IMR-90 (cell line): ENCODE data around the gene KDM6B. TPM values are rescaled to one million over a fixed set of nuclear protein-coding genes. Genes with fewer than 3 reads are reported as not detected.

Source experiments
- ATAC-seq: fragments of 200-7000 bp; cut with Tn5 transposase; 2 replicates; pipeline ENCODE4 v1.9.1; 2020; ENCODE audit warnings: low read depth, mild to moderate bottlenecking, moderate library complexity
- BruUV-seq: library from RNA; stranded (reverse); fragments of 400-500 nt; replicated peaks from 2 replicates; lab custom pipeline; 2021; lab: Mats Ljungman, UMichigan
- CTCF ChIA-PET: fragments of 300-600 bp; formaldehyde crosslinking; extraction: SDS; loops from one replicate; lab custom pipeline; 2021; ENCODE audit warnings: antibody characterized with exemption; lab: Yijun Ruan, JAX
- POLR2A ChIA-PET: fragments of 300-600 bp; sonication (Branson Sonifier 250); formaldehyde crosslinking; loops from one replicate; lab custom pipeline; 2022; ENCODE audit warnings: antibody characterized with exemption; ENCODE audit not compliant: unreplicated experiment; lab: Charles Lee
- DNase-seq: peaks from one replicate; pipeline ENCODE4 v3.0.0; 2013
- H2AFZ ChIP-seq: replicated peaks from 2 replicates; pipeline ENCODE3; 2013; ENCODE audit warnings: low read length, mild to moderate bottlenecking; ENCODE audit not compliant: poor library complexity
- H2AK5ac ChIP-seq: 2 replicates; pipeline ENCODE4 v1.6.1; 2013; ENCODE audit warnings: low read depth, low read length, inconsistent platforms
- H2AK9ac ChIP-seq: replicated peaks from 2 replicates; pipeline ENCODE3; 2013; ENCODE audit warnings: mild to moderate bottlenecking, low read depth, low read length, moderate library complexity; ENCODE audit not compliant: poor library complexity
- H2BK120ac ChIP-seq: 2 replicates; pipeline ENCODE4 v1.6.1; 2013; ENCODE audit warnings: low read depth, low read length, inconsistent platforms
- H2BK15ac ChIP-seq: 3 replicates; pipeline ENCODE4 v1.6.1; 2013; ENCODE audit warnings: low read depth, low read length, inconsistent platforms
- H2BK20ac ChIP-seq: 2 replicates; pipeline ENCODE4 v1.6.1; 2013; ENCODE audit warnings: low read depth, mild to moderate bottlenecking, inconsistent platforms, low read length, moderate library complexity
- H2BK5ac ChIP-seq: 2 replicates; pipeline ENCODE4 v1.6.1; 2013; ENCODE audit warnings: mild to moderate bottlenecking, low read depth, low read length, inconsistent platforms; ENCODE audit not compliant: poor library complexity, severe bottlenecking
- H3K14ac ChIP-seq: replicated peaks from 2 replicates; pipeline ENCODE4 v1.6.1; 2013; ENCODE audit warnings: low read depth, low read length, inconsistent platforms
- H3K18ac ChIP-seq: 2 replicates; pipeline ENCODE4 v1.6.1; 2013; ENCODE audit warnings: low read depth, low read length, control low read depth
- H3K23ac ChIP-seq: 2 replicates; pipeline ENCODE4 v1.6.1; 2013; ENCODE audit warnings: low read depth, low read length, inconsistent platforms
- H3K27ac ChIP-seq: 2 replicates; pipeline ENCODE4 v1.5.1; 2013; ENCODE audit warnings: mild to moderate bottlenecking, control low read depth, low read length; ENCODE audit not compliant: insufficient read depth
- H3K27me3 ChIP-seq: 2 replicates; pipeline ENCODE4 v1.6.1; 2013; ENCODE audit warnings: low read length; ENCODE audit not compliant: control insufficient read depth, insufficient read depth
- H3K36me3 ChIP-seq: 2 replicates; pipeline ENCODE4 v1.6.1; 2013; ENCODE audit warnings: low read length, mixed read lengths; ENCODE audit not compliant: control insufficient read depth, insufficient read depth
- H3K4ac ChIP-seq: 2 replicates; pipeline ENCODE4 v1.6.1; 2013; ENCODE audit warnings: low read depth, low read length, inconsistent platforms
- H3K4me1 ChIP-seq: 2 replicates; pipeline ENCODE4 v1.6.1; 2013; ENCODE audit warnings: low read length, mixed read lengths; ENCODE audit not compliant: control insufficient read depth, insufficient read depth
- H3K4me2 ChIP-seq: 2 replicates; pipeline ENCODE4 v1.6.1; 2013; ENCODE audit warnings: low read depth, mild to moderate bottlenecking, control low read depth, low read length, moderate library complexity
- H3K4me3 ChIP-seq: 2 replicates; pipeline ENCODE4 v1.5.1; 2013; ENCODE audit warnings: low read depth, mild to moderate bottlenecking, control low read depth, low read length, moderate library complexity; ENCODE audit not compliant: insufficient read depth
- H3K56ac ChIP-seq: 2 replicates; pipeline ENCODE4 v1.6.1; 2013; ENCODE audit warnings: low read length, inconsistent platforms; ENCODE audit not compliant: insufficient read depth; ENCODE audit errors: extremely low read depth
- H3K79me1 ChIP-seq, 2 experiments: 2 replicates each; pipeline ENCODE4 v1.6.1; 2013; ENCODE audit warnings: low read length in 2 of 2, inconsistent platforms in 1 of 2, low read depth in 1 of 2
- H3K9ac ChIP-seq: 2 replicates; pipeline ENCODE4 v1.6.1; 2013; ENCODE audit warnings: low read depth, low read length, control low read depth
- H3K9me1 ChIP-seq: 2 replicates; pipeline ENCODE4 v1.6.1; 2013; ENCODE audit warnings: low read length, inconsistent platforms; ENCODE audit not compliant: insufficient read depth
- H3K9me3 ChIP-seq: 2 replicates; pipeline ENCODE4 v1.6.1; 2013; ENCODE audit warnings: low read length; ENCODE audit not compliant: control insufficient read depth, insufficient read depth
- H4K20me1 ChIP-seq: 2 replicates; pipeline ENCODE4 v1.6.1; 2013; ENCODE audit warnings: low read length, inconsistent platforms; ENCODE audit not compliant: insufficient read depth
- H4K5ac ChIP-seq: 2 replicates; pipeline ENCODE4 v1.6.1; 2013; ENCODE audit warnings: mild to moderate bottlenecking, low read depth, low read length, control low read depth
- H4K8ac ChIP-seq, 2 experiments: 2 replicates each; pipeline ENCODE4 v1.6.1; 2013; ENCODE audit warnings: low read depth in 2 of 2, low read length in 2 of 2, control low read depth in 1 of 2, inconsistent platforms in 1 of 2
- H4K91ac ChIP-seq: 2 replicates; pipeline ENCODE4 v1.6.1; 2013; ENCODE audit warnings: low read depth, low read length, inconsistent platforms; ENCODE audit not compliant: insufficient read depth
- BHLHE40 ChIP-seq: fragments of 150-350 bp; IDR thresholded peaks from 2 replicates; pipeline ENCODE4 v1.6.1; 2016; ENCODE audit warnings: mild to moderate bottlenecking, low read depth, low read length
- CHD1 ChIP-seq: IDR thresholded peaks from 2 replicates; pipeline ENCODE4 v1.6.1; 2012; ENCODE audit warnings: low read depth, low read length, improper control_type of control experiment
- FOS ChIP-seq: fragments of 150-350 bp; IDR thresholded peaks from 2 replicates; pipeline ENCODE4 v1.6.1; 2016; ENCODE audit warnings: low read depth, low read length
- MAFK ChIP-seq: IDR thresholded peaks from 2 replicates; pipeline ENCODE4 v1.6.1; 2012; ENCODE audit warnings: low read depth, low read length, improper control_type of control experiment
- MAZ ChIP-seq: IDR thresholded peaks from 2 replicates; pipeline ENCODE4 v1.6.1; 2012; ENCODE audit warnings: low read depth, mild to moderate bottlenecking, low read length, improper control_type of control experiment, moderate library complexity, borderline replicate concordance
- MXI1 ChIP-seq: IDR thresholded peaks from 2 replicates; pipeline ENCODE4 v1.6.1; 2012; ENCODE audit warnings: low read depth, mild to moderate bottlenecking, low read length, moderate library complexity, borderline replicate concordance
- NFE2L2 ChIP-seq: fragments of 150-350 bp; IDR thresholded peaks from 2 replicates; pipeline ENCODE4 v1.6.1; 2016; ENCODE audit warnings: low read depth, mild to moderate bottlenecking, low read length
- POLR2A ChIP-seq: IDR thresholded peaks from 2 replicates; pipeline ENCODE4 v1.6.1; 2012; ENCODE audit warnings: mild to moderate bottlenecking, low read depth, low read length
- RAD21 ChIP-seq: IDR thresholded peaks from 2 replicates; pipeline ENCODE4 v1.6.1; 2012; ENCODE audit warnings: low read length, improper control_type of control experiment
- RFX5 ChIP-seq: IDR thresholded peaks from 2 replicates; pipeline ENCODE4 v1.8.0; 2012; ENCODE audit warnings: low read depth, mild to moderate bottlenecking, low read length, moderate library complexity
- SMC3 ChIP-seq: fragments of 150-350 bp; IDR thresholded peaks from 2 replicates; pipeline ENCODE4 v1.6.1; 2016; ENCODE audit warnings: low read depth, mild to moderate bottlenecking, antibody characterized with exemption, low read length, moderate library complexity
- WGBS, 2 experiments: methylation state at CpG; one replicate each; pipeline versions ENCODE4 v1.1.5 to v1.1.7; 2013; ENCODE audit warnings: missing lambda C conversion rate in 2 of 2; ENCODE audit not compliant: insufficient read length in 1 of 2; ENCODE audit errors: extremely low coverage in 2 of 2; 5-methylcytosine and 5-hydroxymethylcytosine counted together
- dilution Hi-C: fragments of 300-500 bp; cut with HindIII; formaldehyde crosslinking; loops from one replicate; pipeline ENCODE4 v1.14.3; 2018; ENCODE audit warnings: low sequenced_read_pairs; ENCODE audit not compliant: unreplicated experiment
- in situ Hi-C: fragments of 300-500 bp; cut with MboI; formaldehyde crosslinking; loops from 3 replicates; pipeline ENCODE4 v1.14.3; 2019; ENCODE audit warnings: low sequenced_read_pairs, inconsistent platforms, mixed read lengths
- intact Hi-C: fragments of 100-400 bp; cut with micrococcal nuclease; formaldehyde crosslinking; loops from 2 replicates; pipeline ENCODE4 v1.10.0; 2022
- polyA plus RNA-seq, 3 experiments: library from polyadenylated mRNA; depleted of rRNA; stranded (reverse); fragments of >200 nt; gene quantifications; 2 replicates each; pipeline ENCODE4 v1.2.3, GENCODE V29; 2012; ENCODE audit warnings: low replicate concordance in 1 of 3
- total RNA-seq: library from RNA; depleted of rRNA; stranded (reverse); fragments of >200 nt; gene quantifications from 2 replicates; pipeline ENCODE4 v1.2.3, GENCODE V29; 2012
- TF ChIP-seq, protein P1 (sequence below): fragments of 150-350 bp; IDR thresholded peaks from 2 replicates; pipeline ENCODE4 v1.6.1; 2016; ENCODE audit warnings: low read depth, mild to moderate bottlenecking, low read length, moderate library complexity, borderline replicate concordance
- TF ChIP-seq, protein P2 (sequence below): conservative IDR thresholded peaks from 2 replicates; pipeline ENCODE4 v1.5.1; 2012; ENCODE audit warnings: mild to moderate bottlenecking, low read depth, low read length, improper control_type of control experiment
- TF ChIP-seq, protein P3 (sequence below): fragments of 150-350 bp; IDR thresholded peaks from 2 replicates; pipeline ENCODE4 v1.6.1; 2017; ENCODE audit warnings: mild to moderate bottlenecking, antibody characterized with exemption, low read length, low read depth

KDM6B gene
- total and polyA plus RNA-seq, 2 of the 4 experiments (the other 2 are of a cell fraction) = 0.72 to 3.5 TPM

DNA sequence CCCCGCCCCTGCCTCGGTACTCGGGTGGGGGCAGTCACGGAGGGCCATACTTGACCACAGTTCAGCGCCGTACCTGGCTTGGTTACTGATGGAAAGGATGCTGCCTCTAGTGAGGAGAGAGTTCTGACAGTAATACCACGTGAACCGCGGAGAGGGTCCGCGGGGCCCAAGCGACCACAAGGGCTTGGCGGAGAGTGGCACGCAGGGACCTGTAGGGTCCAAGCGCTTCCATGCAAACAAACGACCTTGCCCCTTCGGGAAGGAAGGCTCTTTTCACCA, 9.2 kb downstream of the KDM6B start:
- Histone ChIP-seq H3K27me3 (no peaks in the 10 kb centered on the region), H3K18ac (peak overlapping the region; percentile 64), H4K8ac (peak overlapping the region; percentile 46 to 92), H3K4me2 (peak overlapping the region; percentile 97), H3K79me1 (peaks cover 19 to 71% of the 10 kb centered on the region in 2 experiments), H3K27ac (peak overlapping the region; percentile 98), H3K9me3 (no peaks in the 10 kb centered on the region), H3K4me3 (peak overlapping the region; percentile 71), H4K5ac (peak overlapping the region; percentile 37), H2BK20ac (peak overlapping the region; percentile 85), H4K91ac (peak overlapping the region; percentile 98), H4K20me1 (peaks cover 77% of the 10 kb centered on the region), H3K23ac (peak overlapping the region; percentile 93), H2BK15ac (peak overlapping the region; percentile 69; the same call in 2 of the 3 replicates), H3K9me1 (peaks cover 9% of the 10 kb centered on the region; the same call in 1 of the 2 replicates), H3K9ac (peak overlapping the region; percentile 92), H2AFZ (peak overlapping the region; percentile 81), H2BK5ac (peak overlapping the region; percentile 97), H2AK5ac (peak overlapping the region; percentile 100), H3K14ac (peak overlapping the region; percentile 98), H3K4me1 (peaks cover 25% of the 10 kb centered on the region), H3K56ac (peak overlapping the region; percentile 97), H3K4ac (peak overlapping the region; percentile 99), H2BK120ac (peak overlapping the region; percentile 94), H2AK9ac (peak overlapping the region; percentile 100), H3K36me3 (peaks cover 27% of the 10 kb centered on the region; the same call in 1 of the 2 replicates)
- WGBS, 2 experiments = 0% methylated on average over 1 of the region's 17 CpGs; no CpG with 5 or more reads in 1 of the 2 experiments
- dilution Hi-C loops = no loop called here
- TF ChIP-seq BHLHE40 (no peak), POLR2A (peak; percentile 91), NFE2L2 (no peak), CHD1 (peak; percentile 96; the same call in 1 of the 2 replicates), RAD21 (no peak), RFX5 (no peak), FOS (no peak), MAZ (no peak), MXI1 (no peak), MAFK (no peak), SMC3 (no peak)
- TF ChIP-seq, protein P1, sequence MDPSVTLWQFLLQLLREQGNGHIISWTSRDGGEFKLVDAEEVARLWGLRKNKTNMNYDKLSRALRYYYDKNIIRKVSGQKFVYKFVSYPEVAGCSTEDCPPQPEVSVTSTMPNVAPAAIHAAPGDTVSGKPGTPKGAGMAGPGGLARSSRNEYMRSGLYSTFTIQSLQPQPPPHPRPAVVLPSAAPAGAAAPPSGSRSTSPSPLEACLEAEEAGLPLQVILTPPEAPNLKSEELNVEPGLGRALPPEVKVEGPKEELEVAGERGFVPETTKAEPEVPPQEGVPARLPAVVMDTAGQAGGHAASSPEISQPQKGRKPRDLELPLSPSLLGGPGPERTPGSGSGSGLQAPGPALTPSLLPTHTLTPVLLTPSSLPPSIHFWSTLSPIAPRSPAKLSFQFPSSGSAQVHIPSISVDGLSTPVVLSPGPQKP = no peak
- TF ChIP-seq, protein P2, sequence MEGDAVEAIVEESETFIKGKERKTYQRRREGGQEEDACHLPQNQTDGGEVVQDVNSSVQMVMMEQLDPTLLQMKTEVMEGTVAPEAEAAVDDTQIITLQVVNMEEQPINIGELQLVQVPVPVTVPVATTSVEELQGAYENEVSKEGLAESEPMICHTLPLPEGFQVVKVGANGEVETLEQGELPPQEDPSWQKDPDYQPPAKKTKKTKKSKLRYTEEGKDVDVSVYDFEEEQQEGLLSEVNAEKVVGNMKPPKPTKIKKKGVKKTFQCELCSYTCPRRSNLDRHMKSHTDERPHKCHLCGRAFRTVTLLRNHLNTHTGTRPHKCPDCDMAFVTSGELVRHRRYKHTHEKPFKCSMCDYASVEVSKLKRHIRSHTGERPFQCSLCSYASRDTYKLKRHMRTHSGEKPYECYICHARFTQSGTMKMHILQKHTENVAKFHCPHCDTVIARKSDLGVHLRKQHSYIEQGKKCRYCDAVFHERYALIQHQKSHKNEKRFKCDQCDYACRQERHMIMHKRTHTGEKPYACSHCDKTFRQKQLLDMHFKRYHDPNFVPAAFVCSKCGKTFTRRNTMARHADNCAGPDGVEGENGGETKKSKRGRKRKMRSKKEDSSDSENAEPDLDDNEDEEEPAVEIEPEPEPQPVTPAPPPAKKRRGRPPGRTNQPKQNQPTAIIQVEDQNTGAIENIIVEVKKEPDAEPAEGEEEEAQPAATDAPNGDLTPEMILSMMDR = no peak
- TF ChIP-seq, protein P3, sequence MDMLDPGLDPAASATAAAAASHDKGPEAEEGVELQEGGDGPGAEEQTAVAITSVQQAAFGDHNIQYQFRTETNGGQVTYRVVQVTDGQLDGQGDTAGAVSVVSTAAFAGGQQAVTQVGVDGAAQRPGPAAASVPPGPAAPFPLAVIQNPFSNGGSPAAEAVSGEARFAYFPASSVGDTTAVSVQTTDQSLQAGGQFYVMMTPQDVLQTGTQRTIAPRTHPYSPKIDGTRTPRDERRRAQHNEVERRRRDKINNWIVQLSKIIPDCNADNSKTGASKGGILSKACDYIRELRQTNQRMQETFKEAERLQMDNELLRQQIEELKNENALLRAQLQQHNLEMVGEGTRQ = no peak
- no peak for ATAC-seq
- BruUV-seq = no TSS peak
- intact Hi-C loops = loop anchor here (2.0 to 5.0 kb wide), 2 partner anchors 14 to 271 kb away; partner anchors contain the start of gene NAA38
- in situ Hi-C loops = no loop called here
- ChIA-PET POLR2A (interaction anchor here (0.7 kb wide), 1 partner anchor 17 kb away, joined by 3 read pairs; no protein-coding TSS in a partner anchor), CTCF (interaction anchor here (1.5 kb wide), 1 partner anchor 14 kb away, joined by 3 read pairs; the partner anchor contains the start of gene NAA38)
- no peak for DNase-seq
